ENCODE results near the gene RNF208.

Gene RNF208

DNA sequence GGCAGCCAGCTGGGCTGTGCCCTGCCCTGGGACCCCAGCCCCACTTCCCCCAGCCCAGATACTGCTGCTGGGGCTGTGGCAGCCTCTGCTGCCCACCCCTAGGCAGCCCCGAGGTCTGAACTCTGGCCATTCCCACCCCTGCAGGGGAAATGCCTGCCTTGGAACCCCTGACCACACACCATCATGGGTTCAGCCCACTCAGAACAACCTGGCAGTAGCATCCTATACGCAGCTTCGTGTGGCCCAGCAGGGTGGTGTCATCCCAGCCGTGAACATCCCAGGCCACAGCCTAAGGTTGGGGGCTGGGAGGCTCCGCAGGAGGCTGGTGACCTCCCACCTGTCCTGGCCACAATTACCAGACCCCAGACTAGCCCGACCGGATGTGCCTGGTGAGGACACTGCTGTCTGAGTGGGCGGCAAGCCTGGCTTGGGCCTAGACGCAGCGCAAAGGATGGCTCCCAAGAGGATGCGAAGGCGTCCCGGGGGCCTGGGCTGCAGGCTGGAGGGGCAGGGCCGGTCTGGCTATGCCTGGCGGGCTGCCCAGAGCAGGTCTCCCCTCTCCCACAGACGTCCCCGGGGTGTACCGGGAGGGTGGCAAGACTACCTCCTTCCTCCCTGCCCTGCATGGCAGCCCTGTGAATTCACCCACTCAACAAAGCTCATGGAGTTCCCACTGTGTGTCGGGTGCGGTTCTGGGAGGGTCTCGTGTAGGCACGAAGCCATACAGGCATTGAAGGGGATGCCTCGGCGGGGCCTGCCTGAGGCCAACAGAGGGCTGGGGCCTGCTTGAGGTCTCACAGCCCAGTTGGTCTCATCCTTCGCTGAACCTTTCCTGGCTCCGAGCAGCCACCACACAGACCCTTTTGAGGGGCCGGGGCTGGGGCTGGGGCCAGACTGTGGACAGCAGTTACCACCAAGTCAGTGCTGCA lies 7.2 kb upstream of the RNF208 start:
- TF ChIP-seq GATA1 (IDR thresholded peaks at IDR 0.05; ENCODE audit: low read depth, low read length): no peak
- no peak for TF ChIP-seq POLR2A (IDR thresholded peaks at IDR 0.05; ENCODE audit: low read length)
- DNase-seq: no peak

DNA sequence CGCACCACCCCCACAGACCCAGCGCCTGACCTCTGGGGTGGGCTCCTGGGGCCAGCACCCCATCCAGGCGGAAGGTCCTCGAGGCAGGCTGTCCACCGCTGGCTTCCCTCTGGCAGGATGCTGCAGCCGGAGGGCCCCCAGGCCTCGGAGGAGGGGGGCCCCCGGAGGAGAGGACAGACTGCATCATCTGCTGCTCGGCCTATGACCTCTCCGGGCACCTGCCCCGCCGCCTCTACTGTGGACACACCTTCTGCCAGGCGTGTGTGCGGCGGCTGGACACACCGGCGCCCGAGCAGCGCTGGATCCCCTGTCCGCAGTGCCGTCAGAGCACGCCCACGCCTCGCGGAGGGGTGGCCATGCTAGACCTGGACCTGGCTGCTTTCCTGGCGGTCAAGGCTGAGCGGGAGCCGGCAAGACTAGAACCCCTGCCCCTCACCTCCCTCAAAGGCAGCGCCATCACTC lies 6.5 kb upstream of the RNF208 start:
- no peak for TF ChIP-seq POLR2A (IDR thresholded peaks at IDR 0.05; ENCODE audit: low read length)
- no peak for TF ChIP-seq GATA1 (IDR thresholded peaks at IDR 0.05; ENCODE audit: low read depth, low read length)
- DNase-seq: no peak

DNA sequence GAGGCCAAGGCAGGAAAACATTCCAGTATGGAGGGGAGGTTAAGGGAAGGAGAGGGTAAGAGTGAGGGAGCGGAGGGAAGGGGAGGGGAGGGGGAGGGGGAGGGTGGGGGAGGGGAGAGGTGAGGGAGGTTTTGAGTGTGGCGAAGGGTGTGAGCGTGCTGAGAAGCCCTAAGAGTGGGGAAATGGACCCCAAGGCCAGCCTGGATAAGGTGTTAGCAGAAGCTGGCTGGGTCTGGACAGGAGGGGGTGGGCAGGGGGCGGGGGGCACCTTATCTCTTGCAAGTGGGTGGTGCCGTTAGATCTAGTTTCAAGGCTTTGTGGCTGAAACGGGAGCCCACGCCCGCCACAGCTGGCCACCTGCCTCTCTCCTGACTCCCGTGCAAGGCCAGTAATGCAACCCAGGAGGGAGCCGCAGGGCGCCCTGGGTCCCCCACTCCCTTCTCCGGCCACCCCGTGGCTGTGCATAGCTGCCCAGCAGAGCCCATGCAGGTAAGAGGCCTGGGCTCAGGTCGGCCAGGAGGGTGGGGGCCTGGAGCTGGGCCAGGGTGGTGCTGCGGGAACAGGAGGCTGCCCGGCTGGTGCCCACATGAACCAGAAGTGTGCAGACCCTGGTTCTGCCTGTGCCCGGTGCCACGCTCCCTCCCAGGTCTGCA lies 5.9 kb upstream of the RNF208 start:
- TF ChIP-seq GATA1 (IDR thresholded peaks at IDR 0.05; ENCODE audit: low read depth, low read length): no peak
- no peak for TF ChIP-seq POLR2A (IDR thresholded peaks at IDR 0.05; ENCODE audit: low read length)
- DNase-seq: no peak

DNA sequence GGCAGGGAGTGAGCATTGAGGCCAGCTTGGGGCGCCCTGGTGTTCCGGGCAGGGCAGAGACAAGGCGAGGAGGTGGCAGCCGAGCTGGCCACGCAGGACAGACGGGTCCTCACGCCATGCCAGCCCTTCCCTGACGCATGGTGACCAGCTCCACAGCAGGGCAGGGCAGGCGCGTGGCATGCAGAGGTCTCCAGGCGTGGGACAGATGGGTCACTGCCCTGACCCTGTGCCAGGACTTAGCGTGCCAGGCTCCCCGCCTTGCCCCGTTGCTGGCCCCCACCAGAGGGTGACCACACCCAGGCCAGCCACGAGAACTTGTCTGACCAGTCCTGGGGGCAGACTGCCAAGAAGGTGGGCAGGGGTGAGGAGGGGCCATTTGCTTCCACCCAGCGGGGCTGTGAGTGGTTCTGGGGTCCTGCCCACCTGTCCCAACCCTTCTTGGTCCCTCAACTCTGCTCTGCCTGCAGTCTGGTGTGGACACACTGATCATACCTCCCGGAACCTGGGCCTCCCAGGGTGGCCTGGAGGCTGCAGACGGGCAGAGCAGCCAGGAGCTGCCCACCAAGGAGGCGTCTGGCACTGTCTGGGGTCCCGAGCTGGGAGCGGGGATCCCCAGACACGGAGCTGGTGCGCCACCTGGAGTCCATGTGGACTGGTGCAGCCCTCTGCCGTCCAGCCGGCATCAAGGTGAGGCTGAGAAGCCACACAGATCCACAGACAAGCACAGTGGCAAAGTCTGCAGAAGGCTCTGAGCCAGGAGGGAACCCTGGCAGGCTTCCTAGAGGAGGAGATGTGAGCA lies 5.2 kb upstream of the RNF208 start, which contains the start of gene RNF224:
Gene RNF224, plus strand, starts transcription at position 449 of the 799 bp plus-strand sequence. CDS start 834 bp downstream, outside the sequence.
- DNase-seq: peak; percentile 80 to 88
- TF ChIP-seq POLR2A (IDR thresholded peaks at IDR 0.05; ENCODE audit: low read length) (no peak), GATA1 (IDR thresholded peaks at IDR 0.05; ENCODE audit: low read depth, low read length) (no peak)

DNA sequence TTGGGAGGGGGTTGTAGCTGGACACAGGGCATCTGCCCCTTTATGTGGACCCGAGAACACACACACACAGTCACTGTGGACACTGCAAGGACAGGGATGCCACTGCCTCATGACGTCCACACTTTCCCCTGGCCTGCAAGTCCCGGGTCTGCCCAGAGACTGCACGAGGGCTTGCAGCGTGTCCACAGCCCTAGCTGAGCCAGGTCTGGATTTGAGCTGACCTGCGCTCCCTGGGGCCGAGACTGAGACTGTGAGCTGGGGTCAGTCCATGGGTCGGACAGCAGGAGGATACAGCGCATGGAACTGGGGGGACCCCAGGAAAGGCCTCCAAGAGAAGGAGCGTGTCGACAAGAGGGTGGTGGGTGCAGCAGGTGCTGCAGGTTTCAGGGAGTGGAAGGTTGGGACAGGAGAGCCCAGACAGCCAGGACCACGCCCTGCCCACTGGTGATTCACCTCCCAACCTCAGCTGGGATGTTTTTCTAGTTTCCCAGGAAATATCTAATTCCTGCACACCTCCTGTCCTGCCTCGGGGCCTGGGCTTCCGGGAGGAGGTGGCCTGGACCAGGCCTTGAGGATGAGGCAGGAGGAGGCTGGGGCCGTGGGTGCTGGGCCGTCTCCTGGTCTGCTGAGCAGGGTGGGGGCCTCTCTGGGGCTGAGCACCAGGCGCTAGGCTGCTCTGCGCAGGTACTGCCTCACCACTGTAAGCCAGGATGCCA lies 4.5 kb upstream of the RNF208 start:
- TF ChIP-seq POLR2A (IDR thresholded peaks at IDR 0.05; ENCODE audit: low read length) (no peak), GATA1 (IDR thresholded peaks at IDR 0.05; ENCODE audit: low read depth, low read length) (no peak)
- no peak for DNase-seq

DNA sequence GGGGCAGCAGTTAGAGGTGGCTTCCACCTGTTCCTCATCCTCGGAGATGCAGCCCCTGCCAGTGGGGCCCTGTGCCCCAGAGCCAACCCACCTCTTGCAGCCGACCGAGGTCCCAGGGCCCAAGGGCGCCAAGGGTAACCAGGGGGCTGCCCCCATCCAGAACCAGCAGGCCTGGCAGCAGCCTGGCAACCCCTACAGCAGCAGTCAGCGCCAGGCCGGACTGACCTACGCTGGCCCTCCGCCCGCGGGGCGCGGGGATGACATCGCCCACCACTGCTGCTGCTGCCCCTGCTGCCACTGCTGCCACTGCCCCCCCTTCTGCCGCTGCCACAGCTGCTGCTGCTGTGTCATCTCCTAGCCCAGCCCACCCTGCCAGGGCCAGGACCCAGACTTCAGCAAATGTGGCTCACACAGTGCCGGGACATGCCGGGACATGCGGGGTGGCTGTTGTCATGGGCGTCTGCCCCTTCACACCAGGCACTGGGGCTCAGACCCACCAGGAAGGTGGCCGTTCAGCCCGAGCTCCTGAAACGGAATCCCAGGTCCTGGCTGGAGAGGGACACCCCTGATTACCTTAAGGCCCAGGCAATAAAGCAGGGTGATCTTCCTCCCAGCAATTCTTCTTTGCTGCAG lies 3.8 kb upstream of the RNF208 start:
- no peak for DNase-seq
- TF ChIP-seq GATA1 (IDR thresholded peaks at IDR 0.05; ENCODE audit: low read depth, low read length) (no peak), POLR2A (IDR thresholded peaks at IDR 0.05; ENCODE audit: low read length) (no peak)

DNA sequence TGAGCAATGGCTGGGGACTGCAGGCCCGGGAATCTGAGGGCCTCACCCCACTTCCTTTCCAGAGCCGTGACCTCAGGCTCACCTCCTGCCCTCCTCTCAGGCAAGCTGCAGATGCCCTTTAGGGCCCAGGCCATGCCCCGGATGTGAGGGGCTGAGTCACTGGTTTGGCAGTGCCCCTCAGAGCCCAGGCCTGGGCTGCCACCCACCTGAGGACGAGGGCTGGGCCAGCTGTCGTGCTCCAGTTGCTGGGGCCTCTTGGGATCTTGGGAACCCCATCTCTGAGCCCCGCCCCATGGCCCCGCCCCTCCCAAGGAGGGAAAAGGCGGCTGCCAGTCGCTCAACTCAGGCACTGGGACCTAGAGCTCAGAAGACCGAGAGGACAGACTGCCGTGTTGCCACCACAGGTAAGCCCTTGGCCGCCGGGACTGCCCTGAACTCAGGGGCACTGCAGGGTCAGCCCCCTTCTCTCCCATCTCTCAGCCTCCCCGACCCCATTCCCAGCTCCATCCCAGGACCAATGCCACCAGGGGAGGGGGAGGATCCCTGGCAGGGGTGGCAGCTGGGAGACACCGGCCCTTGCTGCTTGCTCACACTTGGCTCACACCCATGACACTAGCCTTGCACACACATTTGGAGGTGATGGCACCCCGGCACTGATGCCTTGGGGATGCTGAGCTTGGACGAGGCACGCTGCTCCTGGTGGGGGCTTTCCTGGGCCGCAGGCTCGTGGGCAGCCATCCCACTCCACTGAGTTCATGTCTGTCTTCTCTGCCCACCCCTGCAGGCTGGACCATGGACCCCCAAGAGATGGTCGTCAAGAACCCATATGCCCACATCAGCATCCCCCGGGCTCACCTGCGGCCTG lies 3.0 kb upstream of the RNF208 start, which contains the start of gene CYSRT1:
Gene CYSRT1, plus strand, starts transcription at position 345 of the 865 bp plus-strand sequence. Its CDS starts 448 bp downstream, at position 793.
- DNase-seq: no peak

DNA sequence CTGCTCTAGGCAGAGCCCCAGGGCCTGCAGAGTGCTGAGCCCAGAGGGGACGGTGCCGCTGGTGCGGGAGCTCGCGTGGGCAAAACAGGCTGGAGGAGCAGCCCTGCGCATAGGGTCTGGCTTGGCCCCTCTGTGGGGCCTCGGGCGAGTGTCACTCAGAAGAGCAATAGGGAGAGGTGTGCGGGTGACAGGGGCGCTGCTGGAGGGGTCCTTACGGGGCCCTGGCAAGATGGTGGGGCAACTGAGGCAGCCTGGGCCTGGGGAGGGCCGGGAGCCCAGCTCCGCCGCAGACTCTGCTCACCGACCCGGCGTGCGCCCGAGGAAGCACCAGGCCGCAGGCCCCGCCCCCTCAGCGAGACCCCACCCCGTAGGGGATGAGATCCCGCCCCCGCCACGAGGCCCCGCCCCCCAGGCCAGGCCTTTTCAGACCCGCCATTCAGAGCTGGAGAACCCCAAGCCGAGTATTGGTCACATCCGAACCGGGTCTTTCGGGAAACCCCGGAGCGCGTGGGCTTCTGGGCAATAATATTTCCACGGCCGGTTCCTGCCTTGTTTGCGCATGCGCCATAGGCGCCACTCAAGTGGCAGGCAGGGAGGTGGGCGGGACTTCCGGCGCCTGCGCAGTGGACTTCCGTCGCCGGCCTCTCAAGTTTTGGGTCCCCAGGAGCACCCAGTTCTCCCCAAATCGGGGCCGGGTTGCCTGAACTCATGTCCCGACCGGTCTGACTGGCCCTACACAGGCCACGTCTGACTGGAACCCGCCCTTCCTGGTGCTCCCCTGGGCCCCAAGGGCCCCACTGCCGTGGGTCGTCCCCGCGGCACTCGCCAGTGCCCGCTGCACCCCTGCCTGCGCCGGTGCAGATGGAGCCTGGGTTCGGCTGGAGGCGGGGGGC lies 1.3 kb upstream of the RNF208 start:
- DNase-seq: peak; percentile 99
- TF ChIP-seq POLR2A (IDR thresholded peaks at IDR 0.05; ENCODE audit: low read length): peak; percentile 82
- TF ChIP-seq GATA1 (IDR thresholded peaks at IDR 0.05; ENCODE audit: low read depth, low read length): no peak

More for the DNA sequence above, 3.0 kb upstream of the RNF208 start, which contains the start of gene CYSRT1:
- TF ChIP-seq GATA1 (IDR thresholded peaks at IDR 0.05; ENCODE audit: low read depth, low read length) (no peak), POLR2A (IDR thresholded peaks at IDR 0.05; ENCODE audit: low read length) (no peak)

DNA sequence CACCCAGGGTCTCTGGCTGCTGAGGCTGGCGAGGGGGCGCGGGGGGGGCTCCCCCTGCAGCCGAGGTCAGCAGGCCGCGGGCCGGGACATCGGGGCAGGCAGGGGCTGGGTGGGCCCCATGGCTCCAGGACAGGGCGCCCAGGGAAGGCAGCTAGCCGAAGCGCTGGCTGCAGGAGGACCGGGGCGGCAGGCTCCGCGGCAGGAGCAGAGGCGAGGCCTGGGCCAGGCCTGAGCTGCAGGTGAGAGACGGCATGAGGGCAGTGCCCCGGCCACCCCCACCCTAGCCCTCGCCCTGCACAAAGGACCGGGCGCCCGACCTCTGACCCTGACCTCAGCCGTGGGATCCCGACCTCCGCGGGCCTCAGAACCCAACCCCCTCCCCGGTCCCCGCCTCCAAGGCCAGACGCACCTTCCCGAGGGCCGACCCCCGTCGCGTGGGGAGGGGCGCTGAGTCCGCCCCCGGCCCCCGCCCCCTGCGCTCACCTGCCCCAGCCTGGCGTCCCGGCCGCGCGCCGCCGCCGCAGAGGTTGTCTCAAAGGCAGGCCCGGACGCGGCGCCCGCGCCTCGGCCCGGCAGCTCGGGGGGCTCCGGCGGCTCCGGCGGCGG lies 431 bp downstream of the RNF208 start:
- no peak for TF ChIP-seq GATA1 (IDR thresholded peaks at IDR 0.05; ENCODE audit: low read depth, low read length)
- no peak for TF ChIP-seq POLR2A (IDR thresholded peaks at IDR 0.05; ENCODE audit: low read length)
- DNase-seq: no peak

DNA sequence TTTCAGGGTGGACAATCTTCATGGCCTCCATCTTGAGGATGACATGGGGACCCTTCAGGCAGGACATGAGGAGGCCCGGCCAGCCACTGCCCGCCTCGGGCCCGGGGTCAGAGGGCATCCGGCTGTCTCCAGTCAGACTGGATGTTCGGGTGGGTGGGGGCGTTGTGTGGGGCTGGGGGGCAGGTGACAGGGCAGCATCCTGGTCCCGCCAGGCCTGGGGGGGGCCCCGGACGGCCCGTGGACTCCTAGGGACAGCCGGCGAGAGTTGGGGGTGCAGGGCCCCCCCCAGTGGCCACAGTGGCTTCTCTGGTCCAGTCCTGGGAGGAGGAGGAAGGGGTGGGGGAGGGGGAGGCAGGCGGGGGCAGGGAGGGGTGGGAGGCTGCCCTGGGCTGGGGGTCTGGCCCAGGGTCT lies 940 bp downstream of the RNF208 start:
- no peak for DNase-seq
- TF ChIP-seq GATA1 (IDR thresholded peaks at IDR 0.05; ENCODE audit: low read depth, low read length) (no peak), POLR2A (IDR thresholded peaks at IDR 0.05; ENCODE audit: low read length) (no peak)
